GM12878 (cell line): ENCODE data around the gene ECPAS. TPM values are rescaled to one million over a fixed set of nuclear protein-coding genes. Genes with fewer than 3 reads are reported as not detected.
A peak's percentile ranks its signal among the peaks of the same experiment; 100 is the strongest.

Source experiments
- ATAC-seq: fragments of 200-7000 bp; cut with Tn5 transposase; 3 replicates; pipeline ENCODE4 v1.9.1; 2020; ENCODE audit warnings: mild to moderate bottlenecking, moderate library complexity
- BruUV-seq: library from RNA; stranded (reverse); fragments of 400-500 nt; replicated peaks from 2 replicates; lab custom pipeline; 2021; lab: Mats Ljungman, UMichigan
- CTCF ChIA-PET: fragments of 300-600 bp; sonication (Branson Sonifier 250); formaldehyde crosslinking; extraction: SDS; loops from one replicate; lab custom pipeline; 2021; ENCODE audit warnings: inconsistent platforms; lab: Yijun Ruan, JAX
- POLR2A ChIA-PET: fragments of 350-600 bp; formaldehyde crosslinking; extraction: SDS; loops from one replicate; lab custom pipeline; 2021; ENCODE audit warnings: inconsistent platforms; lab: Charles Lee
- RAD21 ChIA-PET: fragments of 300-600 bp; sonication (Branson Sonifier 250); formaldehyde crosslinking; loops from one replicate; lab custom pipeline; 2023; ENCODE audit warnings: antibody characterized with exemption; ENCODE audit not compliant: unreplicated experiment; lab: Charles Lee
- SMC1A ChIA-PET: fragments of 300-600 bp; sonication (Branson Sonifier 250); formaldehyde crosslinking; loops from one replicate; lab custom pipeline; 2023; ENCODE audit not compliant: unreplicated experiment, uncharacterized antibody; lab: Charles Lee
- DNase-seq: peaks from one replicate; pipeline ENCODE4 v3.0.0-alpha.2; 2011; ENCODE audit warnings: low read depth, low spot score
- FAIRE-seq: peaks from 3 replicates; lab custom pipeline; 2011; peaks lifted over from hg19 to GRCh38; lab: Jason Lieb, UNC
- H2AFZ ChIP-seq: 2 replicates; pipeline ENCODE4 v1.6.0; 2011; ENCODE audit warnings: low read depth, low read length, control low read depth; ENCODE audit not compliant: control insufficient read depth
- H3K27ac ChIP-seq: 2 replicates; pipeline ENCODE4 v1.5.1; 2011; ENCODE audit warnings: control low read depth; ENCODE audit not compliant: control insufficient read depth, insufficient read depth
- H3K27me3 ChIP-seq, 2 experiments: replicated peaks in 1 of 2; 2 replicates each; pipeline versions ENCODE4 v1.6.0 to v1.6.1; 2011; ENCODE audit warnings: low read length in 1 of 2; ENCODE audit not compliant: control insufficient read depth in 2 of 2, insufficient read depth in 2 of 2
- H3K36me3 ChIP-seq, 2 experiments: 2 replicates each; pipeline ENCODE4 v1.5.1; 2011; ENCODE audit warnings: low read length in 1 of 2; ENCODE audit not compliant: control insufficient read depth in 2 of 2, insufficient read depth in 2 of 2
- H3K4me1 ChIP-seq: 2 replicates; pipeline ENCODE4 v1.6.1; 2011; ENCODE audit warnings: mild to moderate bottlenecking, low read length, moderate library complexity, mixed read lengths; ENCODE audit not compliant: control insufficient read depth, insufficient read depth
- H3K4me2 ChIP-seq: 2 replicates; pipeline ENCODE4 v1.6.0; 2011; ENCODE audit warnings: control low read depth; ENCODE audit not compliant: control insufficient read depth, insufficient read depth
- H3K4me3 ChIP-seq: fragments of 200-600 bp; sonication (generic); 2 replicates; pipeline ENCODE4 v1.5.1; 2016
- H3K79me2 ChIP-seq: 2 replicates; pipeline ENCODE4 v1.6.0; 2011; ENCODE audit warnings: low read length; ENCODE audit not compliant: control insufficient read depth, insufficient read depth
- H3K9ac ChIP-seq: 2 replicates; pipeline ENCODE4 v1.8.0; 2011; ENCODE audit warnings: low read length, control low read depth, mixed read lengths; ENCODE audit not compliant: control insufficient read depth, insufficient read depth
- H3K9me3 ChIP-seq: replicated peaks from 3 replicates; pipeline ENCODE4 v1.5.1; 2011; ENCODE audit warnings: mild to moderate bottlenecking, low read length; ENCODE audit not compliant: control insufficient read depth, insufficient read depth
- H4K20me1 ChIP-seq: 2 replicates; pipeline ENCODE4 v1.6.0; 2011; ENCODE audit not compliant: control insufficient read depth, insufficient read depth
- CREM ChIP-seq: IDR thresholded peaks from 2 replicates; pipeline ENCODE4 v1.6.1; 2014; ENCODE audit warnings: antibody characterized with exemption, low read depth
- MTA2 ChIP-seq: fragments of 450-650 bp; IDR thresholded peaks from 2 replicates; pipeline ENCODE4 v1.6.1; 2016; ENCODE audit warnings: low read depth, mild to moderate bottlenecking, moderate library complexity
- NFYB ChIP-seq: IDR thresholded peaks from 2 replicates; pipeline ENCODE4 v1.6.1; 2011; ENCODE audit warnings: low read depth, mild to moderate bottlenecking, low read length, improper control_type of control experiment, moderate library complexity; ENCODE audit not compliant: insufficient read depth
- NR2C1 ChIP-seq: fragments of 450-650 bp; IDR thresholded peaks from 2 replicates; pipeline ENCODE4 v1.6.1; 2017; ENCODE audit warnings: antibody characterized with exemption, mild to moderate bottlenecking, moderate library complexity
- POU2F2 ChIP-seq: IDR thresholded peaks from 3 replicates; pipeline ENCODE4 v1.6.1; 2011; ENCODE audit warnings: low read depth, mild to moderate bottlenecking, low read length, borderline replicate concordance
- TCF3 ChIP-seq: IDR thresholded peaks from 2 replicates; pipeline ENCODE4 v1.6.1; 2012; ENCODE audit warnings: low read depth, mild to moderate bottlenecking, low read length, borderline replicate concordance; ENCODE audit not compliant: insufficient read depth
- ZNF274 ChIP-seq: IDR thresholded peaks from one replicate; pipeline ENCODE4 v1.8.0; 2011; ENCODE audit not compliant: insufficient read length, insufficient read depth
- WGBS: methylation state at CpG from one replicate; pipeline ENCODE4 v1.1.6; 2016; ENCODE audit warnings: low lambda C conversion rate; ENCODE audit not compliant: insufficient replicate concordance, insufficient coverage; ENCODE audit errors: missing lambda C conversion rate; 5-methylcytosine and 5-hydroxymethylcytosine counted together
- in situ Hi-C: fragments of 300-500 bp; cut with MboI; formaldehyde crosslinking; loops from 9 replicates; pipeline ENCODE4 v1.14.3; 2018; ENCODE audit warnings: mixed read lengths
- intact Hi-C: fragments of 100-400 bp; cut with micrococcal nuclease; formaldehyde crosslinking; loops from one replicate; pipeline ENCODE4 v1.14.2; 2022; ENCODE audit not compliant: unreplicated experiment
- polyA plus RNA-seq, 11 experiments: library from polyadenylated mRNA; depleted of rRNA in 4 of 11; unstranded in 6 of 11; stranded (reverse) in 5 of 11; fragments of >200 nt; fragmentation: Nextera tagmentation in 4 of 11; fragmentation: Illumina TruSeq in 1 of 11; extraction: Ambion mirVana in 4 of 11; extraction: Trizol in 1 of 11; gene quantifications; 1 replicate in 1 of 11; 2 replicates in 10 of 11; pipeline versions ENCODE4 v1.2.1 to v1.2.3, GENCODE V29; 2011 to 2016; ENCODE audit warnings: inconsistent platforms in 2 of 11, missing spikeins in 2 of 11, low read depth in 1 of 11
- total RNA-seq, 4 experiments: library from RNA; depleted of rRNA in 3 of 4; stranded (reverse); fragments of >200 nt in 3 of 4; fragmentation: Illumina TruSeq in 1 of 4; extraction: Trizol in 1 of 4; gene quantifications; 2 replicates each; pipeline versions ENCODE4 v1.2.1 to v1.2.3, GENCODE V29; 2013 to 2021
- TF ChIP-seq, protein P1 (sequence below): fragments of 450-650 bp; IDR thresholded peaks from 2 replicates; pipeline ENCODE4 v1.6.1; 2017; ENCODE audit warnings: low read depth, mild to moderate bottlenecking, moderate library complexity
- TF ChIP-seq, protein P2 (sequence below): fragments of 150-350 bp; IDR thresholded peaks from 2 replicates; pipeline ENCODE4 v1.6.1; 2016; ENCODE audit warnings: low read depth, low read length

The ECPAS gene
- total and polyA plus RNA-seq, 10 of the 15 experiments (the other 5 are each of a cell fraction or from before 2014, with no cell fraction given), result 11.2 to 69.8 (median 50.1) TPM

DNA sequence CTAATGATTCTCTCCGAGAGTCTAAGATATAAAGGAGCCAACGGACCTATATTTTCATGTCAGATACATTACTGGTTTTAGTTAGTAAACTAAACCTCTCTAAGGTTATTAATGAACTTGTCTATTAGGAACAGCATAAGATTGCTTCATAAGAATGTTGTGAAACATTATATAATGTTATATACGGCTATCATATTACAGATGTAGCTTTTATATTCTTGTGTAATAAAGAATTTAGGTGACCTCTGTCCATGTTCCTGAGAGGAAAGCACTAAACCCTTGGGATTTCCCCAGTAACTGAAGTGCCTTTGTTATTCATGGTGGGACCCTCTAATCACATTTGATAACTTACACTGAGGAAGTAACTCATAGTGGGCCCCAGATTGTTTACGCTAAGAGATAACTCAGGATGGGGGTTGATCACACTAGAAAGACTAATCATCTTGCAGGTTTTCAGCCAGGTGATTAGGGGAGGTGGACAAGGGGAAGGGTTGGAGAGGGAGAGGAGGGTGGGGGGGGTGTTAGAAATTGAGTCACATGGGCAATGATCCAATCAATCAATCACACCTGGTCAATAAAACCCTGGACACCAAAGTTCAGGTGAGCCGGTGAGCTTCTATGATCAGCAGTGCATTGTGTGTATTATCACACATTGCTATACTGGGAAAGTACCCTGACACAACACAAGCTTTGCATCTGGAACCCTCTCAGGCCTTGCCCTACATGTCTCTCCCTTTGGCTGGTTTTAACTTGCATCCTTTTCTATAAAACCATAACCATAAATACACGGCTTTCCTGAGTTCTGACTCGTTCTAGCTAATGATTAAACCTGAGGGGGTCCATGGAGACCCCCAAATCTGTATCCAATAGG is 25.8 kb downstream of the ECPAS start:
- H3K9ac ChIP-seq, result no peak overlapping the region
- no TSS peak for BruUV-seq
- H3K4me1 ChIP-seq, result 0 out of 2 replicates have a peak, but pooled peaks cover 5% of the 10 kb centered on the region
- no peak overlapping the region for H3K4me2 ChIP-seq
- no peaks in the 10 kb centered on the region; a peak in 2 of 4 replicates for H3K36me3 ChIP-seq
- H3K9me3 ChIP-seq, result peaks cover 11% of the 10 kb centered on the region
- TF ChIP-seq ZNF274 (no peak), NFYB (no peak), NR2C1 (no peak), CREM (no peak), MTA2 (no peak), POU2F2 (0 out of 3 replicates have a peak, but pooled peaks have one; percentile 19), TCF3 (no peak)
- TF ChIP-seq, protein P1, sequence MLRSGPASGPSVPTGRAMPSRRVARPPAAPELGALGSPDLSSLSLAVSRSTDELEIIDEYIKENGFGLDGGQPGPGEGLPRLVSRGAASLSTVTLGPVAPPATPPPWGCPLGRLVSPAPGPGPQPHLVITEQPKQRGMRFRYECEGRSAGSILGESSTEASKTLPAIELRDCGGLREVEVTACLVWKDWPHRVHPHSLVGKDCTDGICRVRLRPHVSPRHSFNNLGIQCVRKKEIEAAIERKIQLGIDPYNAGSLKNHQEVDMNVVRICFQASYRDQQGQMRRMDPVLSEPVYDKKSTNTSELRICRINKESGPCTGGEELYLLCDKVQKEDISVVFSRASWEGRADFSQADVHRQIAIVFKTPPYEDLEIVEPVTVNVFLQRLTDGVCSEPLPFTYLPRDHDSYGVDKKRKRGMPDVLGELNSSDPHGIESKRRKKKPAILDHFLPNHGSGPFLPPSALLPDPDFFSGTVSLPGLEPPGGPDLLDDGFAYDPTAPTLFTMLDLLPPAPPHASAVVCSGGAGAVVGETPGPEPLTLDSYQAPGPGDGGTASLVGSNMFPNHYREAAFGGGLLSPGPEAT, result 0 out of 2 replicates have a peak, but pooled peaks have one; percentile 12
- TF ChIP-seq, protein P2, sequence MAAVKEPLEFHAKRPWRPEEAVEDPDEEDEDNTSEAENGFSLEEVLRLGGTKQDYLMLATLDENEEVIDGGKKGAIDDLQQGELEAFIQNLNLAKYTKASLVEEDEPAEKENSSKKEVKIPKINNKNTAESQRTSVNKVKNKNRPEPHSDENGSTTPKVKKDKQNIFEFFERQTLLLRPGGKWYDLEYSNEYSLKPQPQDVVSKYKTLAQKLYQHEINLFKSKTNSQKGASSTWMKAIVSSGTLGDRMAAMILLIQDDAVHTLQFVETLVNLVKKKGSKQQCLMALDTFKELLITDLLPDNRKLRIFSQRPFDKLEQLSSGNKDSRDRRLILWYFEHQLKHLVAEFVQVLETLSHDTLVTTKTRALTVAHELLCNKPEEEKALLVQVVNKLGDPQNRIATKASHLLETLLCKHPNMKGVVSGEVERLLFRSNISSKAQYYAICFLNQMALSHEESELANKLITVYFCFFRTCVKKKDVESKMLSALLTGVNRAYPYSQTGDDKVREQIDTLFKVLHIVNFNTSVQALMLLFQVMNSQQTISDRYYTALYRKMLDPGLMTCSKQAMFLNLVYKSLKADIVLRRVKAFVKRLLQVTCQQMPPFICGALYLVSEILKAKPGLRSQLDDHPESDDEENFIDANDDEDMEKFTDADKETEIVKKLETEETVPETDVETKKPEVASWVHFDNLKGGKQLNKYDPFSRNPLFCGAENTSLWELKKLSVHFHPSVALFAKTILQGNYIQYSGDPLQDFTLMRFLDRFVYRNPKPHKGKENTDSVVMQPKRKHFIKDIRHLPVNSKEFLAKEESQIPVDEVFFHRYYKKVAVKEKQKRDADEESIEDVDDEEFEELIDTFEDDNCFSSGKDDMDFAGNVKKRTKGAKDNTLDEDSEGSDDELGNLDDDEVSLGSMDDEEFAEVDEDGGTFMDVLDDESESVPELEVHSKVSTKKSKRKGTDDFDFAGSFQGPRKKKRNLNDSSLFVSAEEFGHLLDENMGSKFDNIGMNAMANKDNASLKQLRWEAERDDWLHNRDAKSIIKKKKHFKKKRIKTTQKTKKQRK, result no peak
- FAIRE-seq, result no peak
- ChIA-PET CTCF (interaction anchor here (0.6 kb wide), 1 partner anchor 138 kb away, joined by 3 read pairs; no protein-coding TSS in a partner anchor), POLR2A (interaction anchor here (0.6 to 1.8 kb wide), 3 partner anchors 9 to 26 kb away, joined by 3 to 11 read pairs (median 3); partner anchors contain the start of gene ECPAS), RAD21 (interaction anchor here (1.1 to 1.6 kb wide), 2 partner anchors 16 to 19 kb away, joined by 3 to 6 read pairs; no protein-coding TSS in a partner anchor), SMC1A (interaction anchor here (0.6 to 1.8 kb wide), 7 partner anchors 9 to 131 kb away, joined by 3 to 11 read pairs (median 3); no protein-coding TSS in a partner anchor)
- H3K27ac ChIP-seq, result no peak overlapping the region
- ATAC-seq, result peak; percentile 90
- no peaks in the 10 kb centered on the region for H3K27me3 ChIP-seq
- no peak for DNase-seq
- no peak overlapping the region for H2AFZ ChIP-seq
- WGBS, result 50% methylated on average over 7 of the region's 7 CpGs
- in situ Hi-C loops (no loop called here), intact Hi-C loops (no loop called here)
- no peak overlapping the region for H3K4me3 ChIP-seq
- H4K20me1 ChIP-seq, result peaks cover 3% of the 10 kb centered on the region; the same call in 1 of the 2 replicates
- H3K79me2 ChIP-seq, result peaks cover 87% of the 10 kb centered on the region
